Measurements from ENCODE around the gene PRKCB. TPM values are rescaled to one million over a fixed set of nuclear protein-coding genes. Genes with fewer than 3 reads are reported as not detected.

Gene PRKCB
- total and polyA plus RNA-seq, 2 experiments from 2014 or later = 3.7 to 16.4 TPM

GRCh38 chr16:24011237-24011636 is 175.5 kb downstream of the PRKCB start:
- Histone ChIP-seq H3F3A (replicated peaks; ENCODE audit: low read depth) (no peaks in the 10 kb centered on the region), H3K4me2 (no peak overlapping the region), H4K20me1 (replicated peaks; ENCODE audit: insufficient read depth) (no peaks in the 10 kb centered on the region), H3K4me1 (ENCODE audit: insufficient read depth) (no peaks in the 10 kb centered on the region), H3K4me3 (no peak overlapping the region), H3K9me2 (ENCODE audit: insufficient read depth) (no peaks in the 10 kb centered on the region), H2AFZ (no peak overlapping the region), H3K79me2 (replicated peaks; ENCODE audit: insufficient read depth) (no peaks in the 10 kb centered on the region), H3K36me3 (ENCODE audit: insufficient read depth) (no peaks in the 10 kb centered on the region), H3K27me3 (ENCODE audit: insufficient read depth) (no peaks in the 10 kb centered on the region), H3K27ac (ENCODE audit: low read depth) (no peak overlapping the region)
- Mint-ChIP-seq H3K4me1 (peaks cover 8% of the 10 kb centered on the region), H3K27ac (no peak overlapping the region), H3K4me3 (no peak overlapping the region), H3K9me3 (no peaks in the 10 kb centered on the region), H3K27me3 (ENCODE audit: insufficient read depth, low read depth, poor library complexity) (no peaks in the 10 kb centered on the region), H3K36me3 (ENCODE audit: low read depth) (no peaks in the 10 kb centered on the region)
- ATAC-seq (no peak), DNase-seq (ENCODE audit: low spot score) (no peak)
- no peak for TF ChIP-seq CREB1 (CRISPR knock-in tag; IDR thresholded peaks at IDR 0.05; ENCODE audit: low read depth)
- no peak for TF ChIP-seq EZH2phosphoT487 (IDR thresholded peaks at IDR 0.05; ENCODE audit: unreplicated experiment)
- TF ChIP-seq STAT1 (IDR thresholded peaks at IDR 0.05; ENCODE audit: unreplicated experiment) = no peak
- TF ChIP-seq NANOG (IDR thresholded peaks at IDR 0.05; ENCODE audit: borderline replicate concordance) = no peak
- TF ChIP-seq POLR2AphosphoS5 (IDR thresholded peaks at IDR 0.05; ENCODE audit: low read depth) = no peak
- TF ChIP-seq ZNF331 (CRISPR knock-in tag; IDR thresholded peaks at IDR 0.05; ENCODE audit: low read depth) = no peak
- TF ChIP-seq ZNF114 (CRISPR knock-in tag; IDR thresholded peaks at IDR 0.05) = no peak
- TF ChIP-seq EZH2 (IDR thresholded peaks at IDR 0.05; ENCODE audit: low read depth, unreplicated experiment) = no peak
- no peak for TF ChIP-seq REST (IDR thresholded peaks at IDR 0.05; ENCODE audit: unreplicated experiment)

GRCh38 chr16:24013054-24013636 is 177.4 kb downstream of the PRKCB start:
- H3K36me3 Mint-ChIP-seq (ENCODE audit: low read depth) = no peaks in the 10 kb centered on the region
- TF ChIP-seq POLR2AphosphoS5 (IDR thresholded peaks at IDR 0.05; ENCODE audit: low read depth) (no peak), REST (IDR thresholded peaks at IDR 0.05; ENCODE audit: unreplicated experiment) (no peak), EZH2 (IDR thresholded peaks at IDR 0.05; ENCODE audit: low read depth, unreplicated experiment) (no peak), ZNF331 (CRISPR knock-in tag; IDR thresholded peaks at IDR 0.05; ENCODE audit: low read depth) (no peak), CTCF (conservative IDR thresholded peaks at IDR 0.05; ENCODE audit: low read depth in 2 of 2) (no peak)

More at GRCh38 chr16:24013054-24013636, 177.4 kb downstream of the PRKCB start:
- Histone ChIP-seq H3K27ac (ENCODE audit: low read depth) (no peak overlapping the region), H3K36me3 (ENCODE audit: insufficient read depth) (no peaks in the 10 kb centered on the region), H3K4me1 (ENCODE audit: insufficient read depth) (no peaks in the 10 kb centered on the region), H3K4me3 (no peak overlapping the region), H4K20me1 (replicated peaks; ENCODE audit: insufficient read depth) (no peaks in the 10 kb centered on the region), H2AFZ (no peak overlapping the region), H3F3A (replicated peaks; ENCODE audit: low read depth) (no peaks in the 10 kb centered on the region), H3K9me2 (ENCODE audit: insufficient read depth) (no peaks in the 10 kb centered on the region), H3K27me3 (ENCODE audit: insufficient read depth) (no peaks in the 10 kb centered on the region), H3K79me2 (replicated peaks; ENCODE audit: insufficient read depth) (no peaks in the 10 kb centered on the region), H3K4me2 (no peak overlapping the region)
- Mint-ChIP-seq H3K27ac (no peak overlapping the region), H3K9me3 (no peaks in the 10 kb centered on the region), H3K4me3 (no peak overlapping the region), H3K4me1 (peaks cover 13% of the 10 kb centered on the region), H3K27me3 (ENCODE audit: insufficient read depth, low read depth, poor library complexity) (no peaks in the 10 kb centered on the region)
- ATAC-seq (no peak), DNase-seq (ENCODE audit: low spot score) (no peak)
